Neural cell (in vitro differentiated cells): ENCODE data around the gene NHSL1. TPM values are rescaled to one million over a fixed set of nuclear protein-coding genes. Genes with fewer than 3 reads are reported as not detected.
A peak's percentile ranks its signal among the peaks of the same experiment; 100 is the strongest.

Experiments
- H2AFZ ChIP-seq: fragments of 200-600, 300-800 bp; sonication (generic), shearing (Covaris generic); 2 replicates; pipeline ENCODE4 v1.6.0; 2014; ENCODE audit warnings: low read depth, mild to moderate bottlenecking, antibody characterized with exemption, low read length, moderate library complexity
- H3F3A ChIP-seq: fragments of 200-600 bp; shearing (Covaris generic); 2 replicates; pipeline ENCODE4 v1.6.1; 2016; ENCODE audit warnings: mild to moderate bottlenecking, moderate library complexity, mixed read lengths, antibody characterized with exemption, low read length; ENCODE audit not compliant: insufficient read depth, poor library complexity, severe bottlenecking
- H3K27ac ChIP-seq: fragments of 200-600, 300-800 bp; sonication (generic), shearing (Covaris generic); 2 replicates; pipeline ENCODE4 v1.5.1; 2014; ENCODE audit warnings: mild to moderate bottlenecking, low read length, moderate library complexity
- H3K27me3 ChIP-seq: fragments of 300-800, 200-600 bp; sonication (generic), shearing (Covaris generic); 2 replicates; pipeline ENCODE4 v1.6.0; 2014; ENCODE audit warnings: mild to moderate bottlenecking, low read depth, low read length, moderate library complexity; ENCODE audit not compliant: insufficient read depth
- H3K36me3 ChIP-seq: fragments of 300-800, 200-600 bp; sonication (generic), shearing (Covaris generic); 2 replicates; pipeline ENCODE4 v1.5.1; 2014; ENCODE audit warnings: mild to moderate bottlenecking, antibody characterized with exemption, low read length, moderate library complexity; ENCODE audit not compliant: insufficient read depth
- H3K4me2 ChIP-seq: fragments of 300-800, 200-600 bp; sonication (generic), shearing (Covaris generic); 2 replicates; pipeline ENCODE4 v1.6.0; 2014; ENCODE audit warnings: mild to moderate bottlenecking, low read length
- H3K4me3 ChIP-seq: fragments of 300-800, 200-600 bp; sonication (generic), shearing (Covaris generic); 2 replicates; pipeline ENCODE4 v1.5.1; 2014; ENCODE audit warnings: mild to moderate bottlenecking, low read length, moderate library complexity
- H3K79me2 ChIP-seq: fragments of 200-600 bp; shearing (Covaris generic); replicated peaks from 2 replicates; pipeline ENCODE4 v1.6.0; 2014; ENCODE audit warnings: mild to moderate bottlenecking, low read length, moderate library complexity; ENCODE audit not compliant: insufficient read depth
- H3K9ac ChIP-seq: fragments of 300-800, 200-600 bp; sonication (generic), shearing (Covaris generic); 2 replicates; pipeline ENCODE4 v1.6.1; 2016; ENCODE audit warnings: mild to moderate bottlenecking, low read length, mixed read lengths
- H3K9me2 ChIP-seq: fragments of 200-600 bp; shearing (Covaris generic); 2 replicates; pipeline ENCODE4 v1.6.1; 2016; ENCODE audit warnings: mild to moderate bottlenecking, low read length, mixed read lengths; ENCODE audit not compliant: insufficient read depth
- H3K9me3 ChIP-seq: fragments of 200-600, 300-800 bp; sonication (generic), shearing (Covaris generic); 2 replicates; pipeline ENCODE4 v1.6.1; 2016; ENCODE audit warnings: mild to moderate bottlenecking, mixed run types, low read length, moderate library complexity, mixed read lengths
- H4K20me1 ChIP-seq: fragments of 200-600 bp; shearing (Covaris generic); 2 replicates; pipeline ENCODE4 v1.6.1; 2016; ENCODE audit warnings: mild to moderate bottlenecking, mixed run types; ENCODE audit not compliant: insufficient read depth
- EP300 ChIP-seq: fragments of 450-650 bp; conservative IDR thresholded peaks from 2 replicates; pipeline ENCODE4 v1.6.1; 2014; ENCODE audit warnings: antibody characterized with exemption, mild to moderate bottlenecking, moderate library complexity; ENCODE audit not compliant: poor library complexity, severe bottlenecking
- EZH2 ChIP-seq: fragments of 200-600, 300-800 bp; shearing (Covaris generic), sonication (generic); IDR thresholded peaks from 2 replicates; pipeline ENCODE4 v1.6.1; 2014; ENCODE audit warnings: antibody characterized with exemption, low read length, borderline replicate concordance, mild to moderate bottlenecking; ENCODE audit not compliant: insufficient read depth, poor library complexity, severe bottlenecking
- MXI1 ChIP-seq: fragments of 450-650 bp; conservative IDR thresholded peaks from 2 replicates; pipeline ENCODE4 v1.6.1; 2014; ENCODE audit warnings: antibody characterized with exemption, mild to moderate bottlenecking; ENCODE audit not compliant: poor library complexity, severe bottlenecking
- POLR2AphosphoS5 ChIP-seq: IDR thresholded peaks from 2 replicates; pipeline ENCODE4 v1.6.1; 2012
- RAD21 ChIP-seq: fragments of 450-650 bp; conservative IDR thresholded peaks from 2 replicates; pipeline ENCODE4 v1.6.1; 2014; ENCODE audit warnings: antibody characterized with exemption, mild to moderate bottlenecking, moderate library complexity
- SMC3 ChIP-seq: fragments of 450-650 bp; conservative IDR thresholded peaks from 2 replicates; pipeline ENCODE4 v1.6.1; 2014; ENCODE audit warnings: antibody characterized with exemption, mild to moderate bottlenecking, moderate library complexity; ENCODE audit not compliant: poor library complexity
- TAF1 ChIP-seq: IDR thresholded peaks from 2 replicates; pipeline ENCODE4 v1.6.1; 2012; ENCODE audit warnings: low read depth
- polyA plus RNA-seq: library from polyadenylated mRNA; depleted of rRNA; stranded (reverse); fragments of >200 nt; gene quantifications from 2 replicates; pipeline ENCODE4 v1.2.3, GENCODE V29; 2014
- TF ChIP-seq, protein P1 (sequence below): fragments of 450-650 bp; IDR thresholded peaks from 2 replicates; pipeline ENCODE4 v1.5.1; 2014; ENCODE audit warnings: antibody characterized with exemption, mild to moderate bottlenecking, moderate library complexity; ENCODE audit not compliant: poor library complexity, severe bottlenecking
- TF ChIP-seq, protein P2 (sequence below): IDR thresholded peaks from 2 replicates; pipeline ENCODE4 v1.6.1; 2012; ENCODE audit warnings: borderline replicate concordance

NHSL1 gene
- polyA plus RNA-seq, 1 donor from 2014 or later = 2.4 TPM

DNA sequence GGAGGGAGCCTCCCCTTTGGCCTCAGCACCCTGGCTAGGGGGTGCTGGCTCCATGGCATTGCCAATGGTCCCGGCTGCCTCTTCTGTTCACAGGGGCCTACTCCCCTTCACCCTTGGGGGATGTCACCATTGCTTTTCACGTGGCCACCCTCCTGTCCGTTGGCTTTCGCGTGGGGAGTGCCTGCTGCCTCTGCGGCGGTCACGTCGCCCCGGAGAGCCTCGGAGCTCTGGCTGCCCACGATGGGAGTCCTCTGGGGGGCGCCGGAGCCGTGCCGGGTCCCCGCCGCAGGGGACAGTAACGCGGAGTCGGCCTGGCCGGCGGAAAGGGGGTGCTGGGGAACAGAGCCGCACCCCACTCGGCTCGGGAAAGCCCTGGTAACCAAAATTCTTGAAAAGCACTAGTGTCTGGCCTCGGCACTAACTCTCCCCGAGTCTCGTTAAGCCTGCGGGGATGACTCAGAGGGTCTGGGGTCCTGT is 95.9 kb downstream of the NHSL1 start:
- Histone ChIP-seq H3K36me3 (no peaks in the 10 kb centered on the region), H3K9me3 (no peaks in the 10 kb centered on the region), H3K4me2 (no peak overlapping the region), H3K9me2 (no peaks in the 10 kb centered on the region), H3K27ac (no peak overlapping the region), H3F3A (peaks cover 2% of the 10 kb centered on the region), H3K79me2 (no peaks in the 10 kb centered on the region), H3K27me3 (peaks cover 16% of the 10 kb centered on the region), H3K9ac (peak overlapping the region; percentile 44), H3K4me3 (peak overlapping the region; percentile 87), H4K20me1 (no peaks in the 10 kb centered on the region), H2AFZ (peak overlapping the region; percentile 25)
- TF ChIP-seq, protein P1, sequence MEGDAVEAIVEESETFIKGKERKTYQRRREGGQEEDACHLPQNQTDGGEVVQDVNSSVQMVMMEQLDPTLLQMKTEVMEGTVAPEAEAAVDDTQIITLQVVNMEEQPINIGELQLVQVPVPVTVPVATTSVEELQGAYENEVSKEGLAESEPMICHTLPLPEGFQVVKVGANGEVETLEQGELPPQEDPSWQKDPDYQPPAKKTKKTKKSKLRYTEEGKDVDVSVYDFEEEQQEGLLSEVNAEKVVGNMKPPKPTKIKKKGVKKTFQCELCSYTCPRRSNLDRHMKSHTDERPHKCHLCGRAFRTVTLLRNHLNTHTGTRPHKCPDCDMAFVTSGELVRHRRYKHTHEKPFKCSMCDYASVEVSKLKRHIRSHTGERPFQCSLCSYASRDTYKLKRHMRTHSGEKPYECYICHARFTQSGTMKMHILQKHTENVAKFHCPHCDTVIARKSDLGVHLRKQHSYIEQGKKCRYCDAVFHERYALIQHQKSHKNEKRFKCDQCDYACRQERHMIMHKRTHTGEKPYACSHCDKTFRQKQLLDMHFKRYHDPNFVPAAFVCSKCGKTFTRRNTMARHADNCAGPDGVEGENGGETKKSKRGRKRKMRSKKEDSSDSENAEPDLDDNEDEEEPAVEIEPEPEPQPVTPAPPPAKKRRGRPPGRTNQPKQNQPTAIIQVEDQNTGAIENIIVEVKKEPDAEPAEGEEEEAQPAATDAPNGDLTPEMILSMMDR = no peak
- TF ChIP-seq EP300 (no peak), POLR2AphosphoS5 (no peak), RAD21 (no peak), MXI1 (no peak), TAF1 (no peak), SMC3 (no peak), EZH2 (no peak)
- TF ChIP-seq, protein P2, sequence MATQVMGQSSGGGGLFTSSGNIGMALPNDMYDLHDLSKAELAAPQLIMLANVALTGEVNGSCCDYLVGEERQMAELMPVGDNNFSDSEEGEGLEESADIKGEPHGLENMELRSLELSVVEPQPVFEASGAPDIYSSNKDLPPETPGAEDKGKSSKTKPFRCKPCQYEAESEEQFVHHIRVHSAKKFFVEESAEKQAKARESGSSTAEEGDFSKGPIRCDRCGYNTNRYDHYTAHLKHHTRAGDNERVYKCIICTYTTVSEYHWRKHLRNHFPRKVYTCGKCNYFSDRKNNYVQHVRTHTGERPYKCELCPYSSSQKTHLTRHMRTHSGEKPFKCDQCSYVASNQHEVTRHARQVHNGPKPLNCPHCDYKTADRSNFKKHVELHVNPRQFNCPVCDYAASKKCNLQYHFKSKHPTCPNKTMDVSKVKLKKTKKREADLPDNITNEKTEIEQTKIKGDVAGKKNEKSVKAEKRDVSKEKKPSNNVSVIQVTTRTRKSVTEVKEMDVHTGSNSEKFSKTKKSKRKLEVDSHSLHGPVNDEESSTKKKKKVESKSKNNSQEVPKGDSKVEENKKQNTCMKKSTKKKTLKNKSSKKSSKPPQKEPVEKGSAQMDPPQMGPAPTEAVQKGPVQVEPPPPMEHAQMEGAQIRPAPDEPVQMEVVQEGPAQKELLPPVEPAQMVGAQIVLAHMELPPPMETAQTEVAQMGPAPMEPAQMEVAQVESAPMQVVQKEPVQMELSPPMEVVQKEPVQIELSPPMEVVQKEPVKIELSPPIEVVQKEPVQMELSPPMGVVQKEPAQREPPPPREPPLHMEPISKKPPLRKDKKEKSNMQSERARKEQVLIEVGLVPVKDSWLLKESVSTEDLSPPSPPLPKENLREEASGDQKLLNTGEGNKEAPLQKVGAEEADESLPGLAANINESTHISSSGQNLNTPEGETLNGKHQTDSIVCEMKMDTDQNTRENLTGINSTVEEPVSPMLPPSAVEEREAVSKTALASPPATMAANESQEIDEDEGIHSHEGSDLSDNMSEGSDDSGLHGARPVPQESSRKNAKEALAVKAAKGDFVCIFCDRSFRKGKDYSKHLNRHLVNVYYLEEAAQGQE = no peak

DNA sequence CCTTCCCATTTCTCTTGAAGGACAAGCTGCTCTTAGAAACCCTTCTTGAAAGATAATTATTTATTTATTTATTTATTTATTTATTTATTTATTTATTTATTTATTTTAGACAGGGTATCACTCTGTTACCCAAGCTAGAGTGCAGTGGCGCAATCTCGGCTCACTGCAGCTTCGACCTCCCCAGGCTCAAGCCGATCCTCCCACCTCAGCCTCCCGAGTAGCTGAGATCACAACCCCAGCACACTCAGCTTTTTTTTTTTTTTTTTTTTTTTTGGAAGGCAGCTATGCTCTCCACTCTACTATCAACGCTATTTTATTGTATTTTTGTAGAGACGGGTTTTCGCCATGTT is 96.5 kb downstream of the NHSL1 start:
- Histone ChIP-seq H2AFZ (no peak overlapping the region), H3K36me3 (no peaks in the 10 kb centered on the region), H3K4me2 (no peak overlapping the region), H3K9me3 (no peaks in the 10 kb centered on the region), H3K9me2 (no peaks in the 10 kb centered on the region), H3K79me2 (no peaks in the 10 kb centered on the region), H4K20me1 (no peaks in the 10 kb centered on the region), H3K4me3 (peak overlapping the region; percentile 87), H3K27me3 (peaks cover 16% of the 10 kb centered on the region), H3K9ac (no peak overlapping the region), H3K27ac (no peak overlapping the region), H3F3A (peaks cover 2% of the 10 kb centered on the region)
- no peak for TF ChIP-seq MXI1
- TF ChIP-seq EZH2 = no peak
- no peak for TF ChIP-seq RAD21
